ENCODE data around the gene JMJD7.
"Not testable (repeated sequence)": the region's sequence is repeated elsewhere in the genome, so short reads cannot be mapped to it uniquely, and the experiment has no call there.

JMJD7 gene

GRCh38 chr15:41825572-41826535, 2.0 kb upstream of the JMJD7 start:
- peak; percentile 52 for DNase-seq (ENCODE audit: low read depth)
- no peak for TF ChIP-seq CTCF (IDR thresholded peaks at IDR 0.05; ENCODE audit: insufficient read depth, low read depth, low read length, missing control alignments)
- H3K4me3 ChIP-seq (ENCODE audit: low read length): no peak overlapping the region

- peak overlapping the region; percentile 32 for H3K4me3 ChIP-seq (ENCODE audit: low read length)
- peak; percentile 42 for DNase-seq (ENCODE audit: low read depth)
- no peak for TF ChIP-seq CTCF (IDR thresholded peaks at IDR 0.05; ENCODE audit: insufficient read depth, low read depth, low read length, missing control alignments)
These were observed 507 bp upstream of the JMJD7 start for GRCh38 chr15:41827290-41827879.

GRCh38 chr15:41828807-41829141, 882 bp downstream of the JMJD7 start:
- no peak for TF ChIP-seq CTCF (IDR thresholded peaks at IDR 0.05; ENCODE audit: insufficient read depth, low read depth, low read length, missing control alignments)
- no peak for DNase-seq (ENCODE audit: low read depth)
- peak overlapping the region; percentile 80 for H3K4me3 ChIP-seq (ENCODE audit: low read length)

GRCh38 chr15:41829959-41830646, 2.2 kb downstream of the JMJD7 start:
- H3K4me3 ChIP-seq (ENCODE audit: low read length): no peak overlapping the region
- no peak for TF ChIP-seq CTCF (IDR thresholded peaks at IDR 0.05; ENCODE audit: insufficient read depth, low read depth, low read length, missing control alignments)
- DNase-seq (ENCODE audit: low read depth): peak; percentile 62

GRCh38 chr15:41831291-41831690, 3.4 kb downstream of the JMJD7 start:
- H3K4me3 ChIP-seq (ENCODE audit: low read length); DNase-seq (ENCODE audit: low read depth): not testable (repeated sequence)

GRCh38 chr15:41832208-41832607, 4.3 kb downstream of the JMJD7 start:
- no peak for TF ChIP-seq CTCF (IDR thresholded peaks at IDR 0.05; ENCODE audit: insufficient read depth, low read depth, low read length, missing control alignments)
- no peak for DNase-seq (ENCODE audit: low read depth)
- H3K4me3 ChIP-seq (ENCODE audit: low read length): no peak overlapping the region

GRCh38 chr15:41832875-41833274, 5.0 kb downstream of the JMJD7 start:
- no peak overlapping the region for H3K4me3 ChIP-seq (ENCODE audit: low read length)
- DNase-seq (ENCODE audit: low read depth): peak; percentile 99
- TF ChIP-seq CTCF (IDR thresholded peaks at IDR 0.05; ENCODE audit: insufficient read depth, low read depth, low read length, missing control alignments): no peak

All from epithelial cell of esophagus (primary cell).